Sigmoid colon (tissue), 3 donors: ENCODE measurements around the gene ASCL5.

Experiments used
- CTCF ChIP-seq, 4 experiments: fragments of 450-650 bp in 3 of 4; fragments of 200-600 bp in 1 of 4; IDR thresholded peaks; one replicate each; pipeline ENCODE4 v1.5.1; 2016 to 2019; ENCODE audit warnings: antibody characterized with exemption in 4 of 4, mild to moderate bottlenecking in 3 of 4, moderate library complexity in 2 of 4
- POLR2A ChIP-seq, 2 donors: fragments of 450-650 bp; IDR thresholded peaks; one replicate each; pipeline ENCODE4 v1.6.1; 2016; ENCODE audit warnings: antibody characterized with exemption in 2 of 2, mild to moderate bottlenecking in 2 of 2, moderate library complexity in 2 of 2

GRCh38 chr1:201104141-201104540 lies 22.8 kb downstream of the ASCL5 start:
- TF ChIP-seq CTCF (IDR thresholded peaks at IDR 0.05) (no peak), POLR2A (IDR thresholded peaks at IDR 0.05) (no peak)
